Stimulated activated CD4-positive, alpha-beta T cell treated with anti-CD3 and anti-CD28 coated beads, Interleukin-1b, Interleukin-23, amount 100 ng/mL, for 4 hours (primary cell): ENCODE data around the gene PSD.
"Not testable (repeated sequence)": the region's sequence is repeated elsewhere in the genome, so short reads cannot be mapped to it uniquely, and the experiment has no call there.

ENCODE experiments used
- DNase-seq, 2 donors: peaks; one replicate each; pipeline ENCODE4 v3.0.0-alpha.2; 2020; ENCODE audit warnings: low read depth in 2 of 2

The PSD gene

DNA sequence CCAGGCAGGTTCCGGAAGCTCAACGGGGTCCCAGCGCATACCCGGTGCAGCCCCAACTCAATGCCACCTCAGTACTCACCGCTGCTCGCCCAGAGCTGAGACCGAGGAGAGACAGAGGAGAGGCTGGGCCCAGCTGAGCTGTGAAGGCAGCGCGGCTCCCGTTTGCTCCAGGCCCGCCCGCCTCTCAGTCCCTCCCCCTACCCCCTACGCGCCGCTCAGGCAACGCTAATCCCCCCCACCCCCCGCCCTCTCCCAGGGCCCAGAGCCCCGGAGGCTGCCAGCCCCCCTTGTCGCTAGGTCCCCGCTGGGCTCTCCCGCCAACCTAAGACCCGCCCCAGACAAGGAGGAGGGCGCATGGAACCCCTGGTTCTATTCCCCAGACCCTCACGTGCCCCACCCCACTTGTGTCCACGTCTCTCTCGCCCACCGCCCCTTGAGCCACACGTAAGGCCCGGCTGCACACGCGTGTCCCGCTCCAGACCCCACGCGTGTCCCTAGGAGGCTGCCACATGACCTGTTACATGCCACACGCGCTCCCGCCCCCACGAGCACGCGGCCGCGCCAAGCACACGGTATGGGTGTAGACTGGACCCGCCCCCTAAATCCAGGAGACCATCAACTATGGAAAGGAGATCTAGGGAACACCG is at the start of gene PSD:
PSD (minus strand) TSS at position 164 of the 647 bp plus-strand sequence. CDS start 1,747 bp downstream, outside the sequence.
- DNase-seq, result no peak

DNA sequence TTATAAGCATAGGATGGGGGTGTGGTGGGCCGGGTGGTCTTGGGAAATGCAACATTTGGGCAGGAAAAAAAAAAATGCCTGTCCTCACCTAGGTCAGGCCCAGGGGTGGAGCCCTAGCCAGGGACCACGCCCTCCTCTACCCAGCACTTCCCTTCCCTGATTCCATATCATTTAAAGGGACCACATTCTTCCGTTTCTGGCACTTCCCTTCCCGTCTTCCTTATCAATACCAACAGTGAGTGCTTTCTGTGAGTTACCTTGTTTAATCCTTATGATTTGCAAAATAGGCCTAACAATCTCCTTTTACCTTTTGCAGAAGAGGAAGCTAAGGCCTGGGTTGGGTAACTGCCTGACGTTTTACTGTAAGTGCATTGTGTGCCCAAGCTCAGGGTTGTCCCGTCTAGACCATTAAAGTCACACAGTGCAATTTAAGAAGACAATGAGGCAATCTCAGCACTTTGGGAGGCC is 49.4 kb upstream of the PSD start:
- DNase-seq, result no peak

DNA sequence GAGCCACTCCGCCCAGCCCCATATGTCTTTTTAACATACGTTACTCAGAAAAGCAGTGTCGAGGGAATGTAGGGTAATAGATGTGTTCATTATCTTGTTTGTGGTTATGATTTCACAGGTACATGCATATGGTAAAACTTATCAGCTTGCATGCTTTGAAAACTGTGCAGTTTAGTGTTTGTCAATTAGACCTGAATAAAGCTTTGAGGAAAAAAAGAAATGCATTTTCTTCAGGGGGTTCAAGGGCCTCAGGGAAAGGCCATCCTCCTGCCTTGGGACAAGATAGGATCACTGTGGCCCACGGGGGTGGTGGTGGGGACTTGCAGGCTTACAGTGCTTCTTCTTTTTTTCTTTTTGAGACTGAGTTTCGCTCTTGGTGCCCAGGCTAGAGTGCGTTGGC is 48.7 kb upstream of the PSD start:
- no peak for DNase-seq

DNA sequence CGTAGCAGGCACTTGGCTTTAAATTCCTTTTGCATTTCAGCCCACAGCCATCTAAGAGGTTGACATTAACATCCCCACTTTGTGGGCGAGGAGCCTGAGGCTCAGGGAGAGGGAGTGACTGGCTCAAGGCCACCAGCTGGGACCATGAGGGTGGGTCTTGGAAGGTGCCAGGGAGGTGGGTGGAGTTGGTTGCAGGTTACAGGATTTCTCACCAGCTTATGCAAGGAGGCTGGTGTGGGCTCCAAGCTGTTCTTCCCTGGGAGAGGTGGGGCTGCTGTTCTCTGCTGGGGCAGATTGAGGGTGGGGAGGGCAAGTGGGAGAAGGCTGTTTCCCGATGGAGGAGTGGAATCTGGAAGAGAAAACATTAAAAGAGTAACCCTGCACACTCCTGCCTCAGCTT is 46.9 kb upstream of the PSD start:
- no peak for DNase-seq

DNA sequence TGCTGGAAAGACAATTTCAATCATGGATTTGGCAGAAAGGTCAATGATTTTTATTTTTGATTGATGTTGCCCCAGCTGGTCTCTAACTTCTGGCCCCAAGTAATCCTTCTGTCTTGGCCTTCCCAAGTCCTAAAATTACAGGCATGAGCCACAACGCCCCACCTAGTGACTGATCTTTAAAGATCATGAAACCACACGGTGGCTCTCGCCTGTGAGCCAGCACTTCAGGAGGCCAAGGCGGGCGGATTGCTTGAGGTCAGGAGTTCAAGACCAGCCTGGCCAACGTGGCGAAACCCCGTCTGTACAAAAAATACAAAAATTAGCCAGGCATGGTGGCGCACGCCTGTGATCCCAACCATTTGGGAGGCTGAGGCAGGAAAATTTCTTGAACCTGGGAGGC is 45.4 kb upstream of the PSD start:
- no peak for DNase-seq

DNA sequence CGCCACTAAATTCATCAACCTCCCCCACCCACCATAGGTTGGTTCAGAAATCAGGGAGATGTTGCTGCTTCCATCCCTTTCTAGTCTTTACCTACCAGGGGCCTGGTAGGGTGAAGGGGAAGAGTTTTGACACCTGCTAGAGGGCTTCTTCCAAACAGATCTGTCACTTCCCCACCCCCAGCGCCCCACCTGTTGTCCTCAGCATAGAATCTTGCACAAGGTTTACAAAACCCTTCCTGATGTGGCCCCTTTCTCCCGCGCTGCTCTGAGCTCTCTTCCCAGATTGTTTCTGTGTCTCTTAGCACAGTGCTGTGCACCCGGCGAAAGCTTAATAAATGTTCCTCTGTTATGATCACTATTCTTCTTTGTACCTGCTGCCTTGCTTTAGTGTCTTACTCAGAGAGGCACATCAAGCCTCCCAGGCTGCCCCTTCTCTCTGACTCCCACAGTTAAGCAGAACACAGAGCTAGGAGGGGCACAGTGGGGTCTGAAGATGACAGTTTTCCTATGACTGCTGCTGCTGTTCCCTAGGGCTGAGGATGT is 44.0 kb upstream of the PSD start:
- DNase-seq, result no peak

DNA sequence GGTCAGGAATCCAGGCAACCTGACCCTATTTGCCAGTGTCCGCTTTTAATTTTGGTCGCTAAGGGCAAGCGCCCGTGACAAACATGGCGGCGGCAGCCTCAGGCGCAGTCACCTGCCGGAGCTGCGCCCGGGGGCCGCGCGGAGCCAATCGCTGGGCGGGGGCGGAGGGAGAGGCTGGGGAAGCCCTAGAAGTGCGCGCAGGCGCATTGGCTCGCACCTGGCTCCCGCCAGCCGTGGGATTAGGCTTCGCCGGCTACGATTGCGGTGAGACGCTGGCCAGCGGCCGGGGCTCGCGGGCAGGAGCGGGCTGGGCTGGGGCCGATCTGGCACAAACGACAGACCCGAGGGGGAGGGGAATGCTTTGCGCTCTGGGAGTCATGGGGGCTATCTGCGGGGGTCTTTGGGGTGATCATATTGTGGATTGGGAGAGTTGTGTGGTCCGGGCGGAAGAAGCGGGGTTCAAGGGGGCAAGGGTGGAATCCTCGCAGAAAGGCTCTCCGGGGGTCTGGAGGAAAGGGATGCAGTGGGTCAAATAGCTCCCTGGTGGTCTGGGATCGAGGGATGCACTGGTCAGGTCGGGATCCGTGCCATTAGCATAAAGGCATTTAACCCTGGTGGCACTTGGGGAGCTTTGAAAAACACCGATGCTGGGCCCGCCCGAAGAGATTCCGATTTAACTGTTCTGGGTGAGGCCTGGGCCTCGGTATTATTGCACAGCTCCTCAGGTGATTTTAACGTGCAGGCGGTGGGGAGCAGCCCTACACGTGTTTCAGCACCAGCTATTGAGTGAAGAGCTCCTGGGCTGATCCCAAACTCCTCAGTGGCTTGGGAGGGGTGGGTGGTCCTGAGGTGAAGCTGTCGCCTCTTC is 42.8 kb upstream of the PSD start:
- peak; percentile 95 to 96 for DNase-seq

DNA sequence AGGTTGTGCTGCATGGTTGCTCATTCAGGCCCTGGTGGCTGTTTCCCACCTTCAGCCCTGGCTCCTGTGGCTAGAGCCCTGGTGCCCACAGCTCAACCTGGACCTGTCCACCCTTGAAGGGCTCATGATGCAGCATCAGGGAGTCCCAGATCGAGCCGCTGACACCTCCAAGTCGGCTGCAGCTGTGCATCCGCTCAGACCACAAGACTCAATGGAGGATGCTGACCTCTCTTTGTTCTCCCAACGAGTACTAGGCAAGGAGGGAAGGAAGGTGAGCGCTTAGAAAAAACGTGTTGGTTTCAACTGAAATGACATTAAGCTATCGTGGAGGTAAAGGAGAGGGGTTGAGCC is 42.2 kb upstream of the PSD start:
- no peak for DNase-seq

DNA sequence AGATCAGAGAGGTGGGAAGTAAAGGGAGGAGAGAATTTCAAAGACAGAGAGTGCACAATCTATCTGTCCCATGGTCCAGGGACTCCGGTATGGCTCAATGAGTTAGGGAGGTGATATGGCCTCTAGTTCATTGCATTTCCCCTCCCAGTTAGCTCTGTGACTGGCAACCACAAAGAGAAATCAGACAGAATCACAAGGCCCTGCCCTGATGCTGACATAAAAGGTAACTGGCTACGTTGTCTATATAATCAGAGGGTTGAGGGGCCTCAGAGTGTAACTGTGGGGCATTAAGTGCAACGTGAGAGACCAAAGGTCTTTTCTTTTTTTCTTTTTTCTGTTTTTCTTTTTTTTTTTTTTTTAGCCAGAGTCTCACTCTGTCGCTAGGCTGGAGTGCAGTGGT is 40.1 kb upstream of the PSD start:
- DNase-seq, result no peak

DNA sequence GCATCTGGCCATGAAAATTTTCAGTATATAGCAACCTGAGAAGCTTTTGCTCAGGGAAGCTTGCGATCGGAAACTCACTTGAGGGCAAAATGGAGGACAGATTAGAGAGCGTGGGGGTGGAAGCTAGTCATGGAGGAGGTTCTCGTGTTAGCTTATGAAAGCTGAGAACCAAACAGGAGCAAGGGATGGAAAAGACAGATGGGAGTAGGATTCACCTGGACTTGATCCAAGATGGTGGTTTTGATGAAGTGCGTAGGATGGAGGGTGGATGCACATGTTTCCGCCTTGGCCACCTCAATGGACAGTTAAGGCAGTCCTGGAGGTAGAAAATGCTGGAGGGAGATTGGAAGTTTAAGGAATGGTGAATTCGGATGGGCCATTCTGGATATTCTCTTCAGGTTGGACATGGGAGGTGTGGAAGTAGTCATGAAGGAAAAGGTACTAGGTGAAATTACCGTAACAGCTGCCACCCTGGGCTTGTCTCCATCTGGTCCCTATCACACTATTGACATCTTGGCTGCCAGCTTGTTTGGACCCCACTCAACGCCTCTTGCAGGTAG is 39.1 kb upstream of the PSD start:
- DNase-seq, result no peak

DNA sequence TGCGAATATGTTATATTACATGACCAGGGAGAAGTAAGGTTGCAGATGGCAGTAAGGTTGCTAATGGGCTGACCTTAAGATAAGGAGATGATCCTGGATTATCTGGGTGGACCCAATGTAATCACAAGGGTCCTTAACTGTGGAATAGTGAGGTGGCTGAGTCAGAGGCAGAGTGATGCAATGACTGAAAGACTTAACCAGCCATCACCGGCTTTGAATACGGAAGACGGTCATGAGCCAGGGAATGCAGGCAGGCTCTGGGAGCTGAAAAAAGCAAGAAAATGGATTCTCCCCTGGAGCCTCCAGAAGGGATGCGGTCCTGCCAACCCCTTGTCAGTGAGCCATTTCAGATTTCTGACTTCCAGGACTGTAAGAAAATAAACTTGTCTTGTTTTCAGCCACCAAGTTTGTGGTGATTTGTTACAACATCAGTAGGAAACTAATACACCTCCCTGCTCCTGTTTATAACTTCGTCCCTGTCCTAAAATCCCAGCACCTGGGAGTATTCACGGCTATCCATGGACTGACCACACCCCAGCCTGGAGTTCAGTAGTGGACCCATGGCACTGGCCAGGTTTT is 37.4 kb upstream of the PSD start:
- DNase-seq, result no peak

DNA sequence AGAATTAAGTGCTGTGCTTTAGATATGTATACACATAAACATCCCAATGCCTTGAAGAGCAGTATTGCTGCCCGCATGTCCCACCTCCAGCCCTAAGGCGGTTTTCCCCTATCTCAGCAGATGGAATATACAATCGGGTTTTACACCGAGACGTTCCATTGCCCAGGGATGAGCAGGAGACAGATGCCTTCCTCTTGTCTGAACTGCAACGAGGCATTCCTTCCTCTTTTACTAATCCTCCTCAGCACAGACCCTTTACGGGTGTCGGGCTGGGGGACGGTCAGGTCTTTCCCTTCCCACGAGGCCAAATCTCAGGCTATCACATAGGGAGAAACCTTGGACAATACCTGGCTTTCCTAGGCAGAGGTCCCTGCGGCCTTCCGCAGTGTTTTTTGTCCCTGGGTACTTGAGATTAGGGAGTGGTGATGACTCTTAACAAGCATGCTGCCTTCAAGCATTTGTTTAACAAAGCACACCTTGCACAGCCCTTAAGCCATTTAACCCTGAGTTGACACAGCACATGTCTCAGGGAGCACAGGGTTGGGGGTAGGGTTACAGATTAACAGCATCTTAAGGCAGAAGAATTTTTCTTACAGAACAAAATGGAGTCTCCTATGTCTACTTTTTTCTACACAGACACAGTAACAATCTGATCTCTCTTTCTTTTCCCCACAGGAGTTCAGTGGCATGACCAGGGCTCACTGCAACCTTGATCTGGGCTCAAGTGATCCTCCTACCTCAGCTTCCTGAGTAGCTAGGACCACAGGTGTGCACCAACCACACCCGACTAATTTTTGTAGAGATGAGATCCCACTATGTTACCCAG is 36.3 kb upstream of the PSD start:
- not testable (repeated sequence) for DNase-seq

DNA sequence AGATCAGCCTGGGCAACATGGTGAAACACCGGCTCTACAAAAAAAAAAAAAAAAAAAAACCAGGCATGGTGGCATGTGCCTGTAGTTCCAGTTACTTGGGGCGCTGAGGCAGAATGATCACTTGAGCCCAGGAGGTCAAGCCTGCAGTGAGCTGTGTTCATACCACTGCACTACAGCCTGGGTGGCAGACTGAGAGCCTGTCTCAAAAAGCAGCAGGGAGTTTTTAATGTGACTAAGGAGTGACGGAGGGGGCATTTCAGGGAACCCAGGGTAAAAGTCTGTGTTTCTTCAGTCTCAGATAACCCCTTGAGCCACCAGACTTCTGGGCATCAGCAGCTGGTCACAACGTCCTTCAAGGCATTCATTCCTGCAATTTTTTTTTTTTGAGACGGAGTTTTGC is 34.9 kb upstream of the PSD start:
- no peak for DNase-seq

DNA sequence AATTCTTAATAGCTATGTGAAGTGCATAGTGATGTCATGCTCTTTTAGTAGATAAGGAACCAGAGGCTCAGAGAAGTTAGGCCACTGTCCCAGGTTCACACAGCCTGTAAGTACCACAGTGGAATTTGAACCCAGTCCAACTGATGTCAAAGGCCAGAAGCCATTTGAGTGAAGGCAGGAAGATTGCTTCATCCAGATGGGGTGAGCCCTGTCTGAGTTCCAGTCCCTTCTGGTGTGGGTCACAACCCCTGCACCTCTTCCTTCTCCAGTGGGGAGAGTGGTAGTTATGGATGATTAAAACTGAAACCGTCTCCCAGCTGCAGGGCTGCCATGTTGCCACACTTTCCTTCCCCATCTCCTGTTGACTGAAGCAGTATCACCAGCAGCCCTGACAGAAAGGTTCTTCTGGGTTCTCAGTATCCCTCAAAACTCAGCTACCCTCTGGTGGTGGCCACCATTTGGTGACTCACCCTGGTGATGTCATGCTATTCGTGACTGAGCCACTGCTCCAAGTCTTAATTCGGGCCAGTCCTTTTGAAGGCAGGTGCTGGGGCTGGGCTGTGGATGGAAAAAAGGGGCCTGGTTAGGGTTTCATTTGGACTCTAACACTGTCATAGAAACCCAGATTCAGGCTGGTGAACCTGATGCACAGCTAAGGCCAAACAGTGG is 34.2 kb upstream of the PSD start:
- DNase-seq, result peak in 1 of 2 donors; percentile 30

DNA sequence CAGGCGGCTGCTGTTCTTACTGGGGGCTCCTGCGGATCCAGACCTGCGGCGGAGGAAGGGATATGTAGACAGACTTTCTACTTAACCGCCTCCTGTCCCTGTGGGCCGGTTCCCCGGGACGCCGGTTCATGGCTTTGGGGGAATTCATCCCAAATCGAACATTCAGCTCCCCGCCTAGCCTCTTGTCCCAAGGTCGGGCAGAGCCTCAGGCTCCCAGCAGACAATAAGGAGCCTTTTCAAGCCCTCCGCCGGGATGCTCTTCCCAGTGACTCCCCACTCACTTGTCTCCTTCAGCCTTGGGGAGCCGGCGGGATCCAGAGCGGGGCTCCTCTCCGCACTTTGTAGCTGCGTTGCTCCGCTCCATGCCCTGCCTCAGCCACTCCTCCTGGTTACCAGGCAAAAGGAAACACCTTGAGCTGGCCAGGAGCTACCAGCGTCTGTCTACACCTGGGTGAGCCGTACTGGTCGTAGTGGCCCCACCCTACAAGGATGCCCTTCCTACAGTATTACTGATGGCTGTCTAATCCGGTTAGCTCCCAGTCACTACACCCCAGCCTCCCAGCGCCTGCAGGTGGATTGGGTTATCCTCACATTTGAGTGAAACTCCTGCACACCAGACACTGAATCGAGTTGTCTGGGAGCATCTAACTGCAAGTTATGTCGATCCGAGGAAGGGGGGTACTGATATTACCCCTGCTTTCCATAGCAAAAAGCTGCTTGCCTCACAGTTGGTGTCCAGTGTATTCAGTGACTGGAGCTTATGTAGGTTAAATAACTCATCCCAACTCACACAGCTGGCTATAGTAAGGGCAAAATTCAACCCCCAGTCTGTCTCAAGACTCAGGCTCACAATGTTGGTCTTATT is 32.8 kb upstream of the PSD start, which contains the start of gene C10orf95:
C10orf95 (minus strand) TSS at position 439 of the 865 bp plus-strand sequence. CDS start 450 bp downstream, outside the sequence.
- DNase-seq, result no peak

DNA sequence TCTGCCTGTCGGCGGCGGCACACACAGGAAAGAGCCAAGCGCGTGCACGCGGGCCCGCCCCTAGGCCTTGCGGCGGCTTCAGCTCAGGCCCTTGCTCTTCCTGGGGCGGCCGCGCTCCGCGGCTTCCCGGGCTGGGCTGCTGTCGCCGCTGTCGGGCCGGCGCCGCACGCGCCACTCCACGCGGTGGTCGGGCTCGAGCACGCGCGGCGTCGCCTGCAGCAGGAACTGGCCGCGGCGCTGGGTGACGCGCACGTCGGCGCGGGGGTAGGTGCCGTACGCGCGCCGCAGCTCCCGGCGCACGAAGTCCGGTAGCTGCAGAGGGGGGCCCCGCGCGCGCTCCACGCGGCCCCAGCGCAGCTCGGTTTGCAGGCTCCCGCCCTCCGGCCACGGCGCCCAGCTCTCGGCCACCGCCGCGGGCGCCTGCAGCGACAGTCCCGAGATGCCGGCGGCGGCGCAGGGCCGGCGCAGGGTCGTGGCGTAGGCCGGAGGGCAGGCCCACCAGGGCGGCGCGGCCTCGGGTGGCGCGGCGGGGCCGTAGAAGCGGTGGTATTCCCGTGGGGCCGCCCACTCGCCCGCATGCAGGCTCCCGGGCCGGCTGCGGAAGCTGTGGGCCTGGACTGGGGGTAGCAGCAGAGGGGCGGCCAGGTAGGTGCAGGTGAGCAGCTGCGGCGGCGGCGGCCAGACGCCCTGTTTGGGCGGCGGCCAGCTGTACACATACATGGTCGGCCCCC is 32.0 kb upstream of the PSD start:
- DNase-seq, result peak; percentile 70 to 80

DNA sequence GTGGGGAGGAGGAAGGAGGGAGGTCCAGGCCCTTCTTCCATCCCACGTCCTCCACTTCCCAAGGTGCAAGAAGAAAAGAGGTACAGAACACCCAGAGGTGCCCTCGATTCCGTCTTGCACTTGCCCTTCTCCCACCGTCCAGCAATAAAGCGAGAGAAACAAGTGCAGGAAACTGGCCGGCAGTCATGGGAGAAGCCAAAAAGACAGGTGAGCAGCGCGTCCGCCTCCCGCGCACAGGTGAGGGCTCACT is 31.5 kb upstream of the PSD start:
- DNase-seq, result no peak

DNA sequence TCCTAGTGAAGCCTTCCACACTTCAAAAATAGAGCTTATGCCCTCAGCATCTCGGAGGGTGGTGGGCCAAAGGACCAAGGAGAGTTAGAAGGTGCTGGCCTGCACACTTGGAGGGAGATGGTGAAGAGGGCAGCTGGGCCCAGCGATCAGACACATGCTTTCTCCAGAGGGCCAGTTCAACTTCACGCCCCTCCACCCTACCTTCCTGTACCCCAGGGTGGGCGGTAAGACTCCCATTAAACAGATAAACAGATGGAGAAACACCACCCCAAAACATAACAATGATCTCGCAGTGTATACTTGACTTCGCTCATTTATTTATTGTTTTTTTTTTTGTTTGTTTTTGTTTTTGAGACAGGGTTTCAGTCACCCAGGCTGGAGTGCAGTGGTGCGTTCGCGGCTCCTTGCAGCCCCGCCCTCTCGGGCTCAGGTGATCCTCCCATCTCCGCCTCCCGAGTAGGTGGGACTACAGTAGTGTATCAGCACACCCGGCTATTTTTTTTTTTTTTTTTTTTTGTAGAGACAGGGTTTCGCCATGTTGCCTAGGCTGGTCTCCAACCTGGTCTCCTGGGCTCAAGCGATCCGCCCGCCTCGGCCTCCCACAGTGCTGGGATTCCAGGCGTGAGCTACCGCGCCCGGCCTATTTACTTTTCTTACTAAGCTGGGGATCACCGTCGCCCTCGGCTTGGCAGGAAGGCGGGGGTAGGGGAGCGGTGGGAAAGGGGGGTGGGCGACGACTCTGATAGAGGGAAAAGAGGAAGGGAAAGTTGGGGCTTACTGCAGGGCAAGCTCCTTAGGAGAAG is 30.9 kb upstream of the PSD start:
- DNase-seq, result peak; percentile 74 to 80
